ENCODE results near the gene GTF3C2. TPM values are rescaled to one million over a fixed set of nuclear protein-coding genes. Genes with fewer than 3 reads are reported as not detected.

GTF3C2 gene
- 33.4 and 34.6 TPM in 2 replicates for total RNA-seq

GRCh38 chr2:27356382-27357181, at the start of gene GTF3C2:
Gene GTF3C2 (minus strand): TSS chr2:27356764. CDS start chr2:27343554, 13,210 bp downstream.

GRCh38 chr2:27380626-27381545, 24.3 kb upstream of the GTF3C2 start, which contains the start of gene ZNF513:
Gene ZNF513 (minus strand): TSS chr2:27380734. CDS start chr2:27380526, 208 bp downstream.

GRCh38 chr2:27370026-27370815, 13.7 kb upstream of the GTF3C2 start, which contains the start of the genes EIF2B4 and SNX17:
Gene EIF2B4 (minus strand): TSS chr2:27370338. CDS start chr2:27370314, 24 bp downstream.
Gene SNX17 (plus strand): TSS chr2:27370616. CDS start chr2:27370744, 128 bp downstream.

GRCh38 chr2:27322766-27323595, 33.6 kb downstream of the GTF3C2 start, which contains the start of gene MPV17:
Gene MPV17 (minus strand): TSS chr2:27323097. CDS start chr2:27322517, 580 bp downstream.

GRCh38 chr2:27308359-27308881, 48.1 kb downstream of the GTF3C2 start, which contains the start of gene UCN:
Gene UCN (minus strand): TSS chr2:27308445. CDS start chr2:27307895, 550 bp downstream.

GRCh38 chr2:27281855-27282559, 74.6 kb downstream of the GTF3C2 start, which contains the start of gene TRIM54:
Gene TRIM54 (plus strand): TSS chr2:27282429. CDS start chr2:27282732, 303 bp downstream.

Other genes with a start within 250 kb of the GTF3C2 start
- gene CGREF1, start 237.6 kb downstream of the GTF3C2 start, total RNA-seq, result 3.6 and 6.1 TPM in 2 replicates
- gene ABHD1, start 232.9 kb downstream of the GTF3C2 start, total RNA-seq, result under 0.01 and 0.15 TPM in 2 replicates
- 33.7 and 40.2 TPM in 2 replicates for gene PREB, start 222.1 kb downstream of the GTF3C2 start, total RNA-seq
- not detected in 2 replicates for gene PRR30, start 217.4 kb downstream of the GTF3C2 start, total RNA-seq
- not detected in 2 replicates for gene TCF23, start 207.8 kb downstream of the GTF3C2 start, total RNA-seq
- gene ATRAID, start 144.7 kb downstream of the GTF3C2 start, total RNA-seq, result 197 and 218 TPM in 2 replicates
- gene SLC5A6, start 144.5 kb downstream of the GTF3C2 start, total RNA-seq, result 13.7 and 15.1 TPM in 2 replicates
- gene CAD, start 139.4 kb downstream of the GTF3C2 start, total RNA-seq, result 37.8 and 41.5 TPM in 2 replicates
- 0.15 and 0.50 TPM in 2 replicates for gene SLC30A3, start 93.7 kb downstream of the GTF3C2 start, total RNA-seq
- gene DNAJC5G, start 81.3 kb downstream of the GTF3C2 start, total RNA-seq, result not detected in 2 replicates
- under 0.01 TPM in 1 of 2 replicates, not detected in the other for gene TRIM54, start 74.3 kb downstream of the GTF3C2 start, total RNA-seq
- gene UCN, start 48.3 kb downstream of the GTF3C2 start, total RNA-seq, result 1.5 and 1.8 TPM in 2 replicates
- gene MPV17, start 33.7 kb downstream of the GTF3C2 start, total RNA-seq, result 111 and 117 TPM in 2 replicates
- gene EIF2B4, start 13.6 kb upstream of the GTF3C2 start, total RNA-seq, result 30.4 and 31.1 TPM in 2 replicates
- 164 and 222 TPM in 2 replicates for gene SNX17, start 13.9 kb upstream of the GTF3C2 start, total RNA-seq
- 9.3 and 10.1 TPM in 2 replicates for gene ZNF513, start 24.0 kb upstream of the GTF3C2 start, total RNA-seq
- gene PPM1G, start 52.8 kb upstream of the GTF3C2 start, total RNA-seq, result 52.3 and 72.1 TPM in 2 replicates
- gene NRBP1, start 71.9 kb upstream of the GTF3C2 start, total RNA-seq, result 98.9 and 122 TPM in 2 replicates
- gene KRTCAP3, start 85.6 kb upstream of the GTF3C2 start, total RNA-seq, result not detected in 2 replicates
- 35.2 and 40.4 TPM in 2 replicates for gene IFT172, start 133.0 kb upstream of the GTF3C2 start, total RNA-seq
- 21.7 and 34.7 TPM in 2 replicates for gene FNDC4, start 138.4 kb upstream of the GTF3C2 start, total RNA-seq
- 0.17 and 1.0 TPM in 2 replicates for gene GCKR, start 140.1 kb upstream of the GTF3C2 start, total RNA-seq
- gene ZNF512, start 226.3 kb upstream of the GTF3C2 start, total RNA-seq, result 30.9 and 42.0 TPM in 2 replicates